Measurements from ENCODE around the gene GALNT13.

Gene GALNT13

DNA sequence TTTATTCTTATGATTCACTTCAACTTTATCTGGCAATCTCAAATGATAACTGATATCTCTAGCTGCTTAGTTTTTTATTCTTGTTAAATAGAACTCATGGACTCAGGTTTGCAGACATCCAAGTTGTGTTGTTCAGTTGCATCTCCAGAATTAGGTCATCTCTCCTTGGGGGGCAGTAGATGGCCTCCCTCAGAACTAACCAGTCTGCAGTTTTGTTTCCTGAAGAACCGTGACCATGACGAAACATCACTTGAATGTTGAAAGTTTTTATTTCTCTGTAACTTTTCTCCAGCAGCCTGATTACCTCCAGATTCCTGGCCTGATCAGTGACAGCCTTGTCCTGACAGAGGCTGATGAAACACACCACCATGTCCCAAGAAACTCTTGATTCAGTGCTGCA is 321.5 kb downstream of the GALNT13 start:
- no peak overlapping the region for H2AFZ ChIP-seq (ENCODE audit: low read depth, low read length, severe bottlenecking)
- no peaks in the 10 kb centered on the region for H3K9me2 ChIP-seq (replicated peaks; ENCODE audit: insufficient read depth, low read length)
- H3F3A ChIP-seq (ENCODE audit: insufficient read depth) = no peaks in the 10 kb centered on the region
- H3K9ac ChIP-seq (ENCODE audit: low read length) = no peak overlapping the region
- H3K4me3 ChIP-seq (ENCODE audit: insufficient read depth, low read length, poor library complexity, severe bottlenecking) = no peak overlapping the region
- H3K79me2 ChIP-seq (ENCODE audit: insufficient read depth, low read length) = no peaks in the 10 kb centered on the region
- no peak overlapping the region for H3K4me2 ChIP-seq (ENCODE audit: low read depth, low read length, poor library complexity, severe bottlenecking)
- H3K27ac ChIP-seq (ENCODE audit: low read depth, low read length) = no peak overlapping the region
- no peaks in the 10 kb centered on the region for H4K20me1 ChIP-seq (ENCODE audit: low read depth, low read length)
- H3K36me3 ChIP-seq (ENCODE audit: low read length) = no peaks in the 10 kb centered on the region
- no peaks in the 10 kb centered on the region for H3K27me3 ChIP-seq (ENCODE audit: low read length)
- no peaks in the 10 kb centered on the region for H3K9me3 ChIP-seq (ENCODE audit: insufficient read depth, low read length)
- TF ChIP-seq EZH2phosphoT487 (conservative IDR thresholded peaks at IDR 0.05; ENCODE audit: low read length) = no peak
- TF ChIP-seq, protein P1, sequence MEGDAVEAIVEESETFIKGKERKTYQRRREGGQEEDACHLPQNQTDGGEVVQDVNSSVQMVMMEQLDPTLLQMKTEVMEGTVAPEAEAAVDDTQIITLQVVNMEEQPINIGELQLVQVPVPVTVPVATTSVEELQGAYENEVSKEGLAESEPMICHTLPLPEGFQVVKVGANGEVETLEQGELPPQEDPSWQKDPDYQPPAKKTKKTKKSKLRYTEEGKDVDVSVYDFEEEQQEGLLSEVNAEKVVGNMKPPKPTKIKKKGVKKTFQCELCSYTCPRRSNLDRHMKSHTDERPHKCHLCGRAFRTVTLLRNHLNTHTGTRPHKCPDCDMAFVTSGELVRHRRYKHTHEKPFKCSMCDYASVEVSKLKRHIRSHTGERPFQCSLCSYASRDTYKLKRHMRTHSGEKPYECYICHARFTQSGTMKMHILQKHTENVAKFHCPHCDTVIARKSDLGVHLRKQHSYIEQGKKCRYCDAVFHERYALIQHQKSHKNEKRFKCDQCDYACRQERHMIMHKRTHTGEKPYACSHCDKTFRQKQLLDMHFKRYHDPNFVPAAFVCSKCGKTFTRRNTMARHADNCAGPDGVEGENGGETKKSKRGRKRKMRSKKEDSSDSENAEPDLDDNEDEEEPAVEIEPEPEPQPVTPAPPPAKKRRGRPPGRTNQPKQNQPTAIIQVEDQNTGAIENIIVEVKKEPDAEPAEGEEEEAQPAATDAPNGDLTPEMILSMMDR (IDR thresholded peaks at IDR 0.05; ENCODE audit: insufficient read depth, low read length, poor library complexity, severe bottlenecking) = no peak

DNA sequence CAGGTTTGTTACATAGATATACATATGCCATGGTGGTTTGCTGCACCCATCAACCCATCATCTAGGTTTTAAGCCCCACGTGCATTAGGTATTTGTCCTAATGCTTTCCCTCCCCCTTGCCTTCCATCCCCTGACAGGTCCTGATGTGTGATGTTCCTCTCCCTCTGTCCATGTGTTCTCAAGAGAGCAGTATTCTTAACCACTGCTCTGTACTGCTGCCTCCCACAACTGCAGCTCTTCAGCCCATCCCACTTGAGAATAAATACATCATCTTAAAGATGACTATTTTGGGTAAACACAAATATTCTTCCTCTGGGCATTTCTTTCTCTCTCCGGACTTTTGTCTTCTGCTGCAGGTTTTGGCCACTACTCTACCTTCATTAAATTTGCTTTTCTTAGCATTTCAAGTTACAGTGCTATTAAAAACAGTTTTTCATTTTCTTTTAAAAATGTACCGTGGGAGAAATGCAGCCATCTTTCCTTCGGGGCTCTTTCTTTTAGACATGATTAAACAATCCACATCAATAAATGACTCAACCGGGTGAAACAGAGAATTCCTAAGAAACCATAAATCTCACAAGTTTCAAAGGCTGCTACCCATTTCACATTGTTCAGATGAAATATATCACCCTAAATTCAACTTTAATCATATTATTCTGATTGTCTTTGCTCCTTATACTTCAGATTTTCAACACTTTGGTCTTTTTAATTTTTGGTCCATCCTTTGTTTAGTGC is 323.4 kb downstream of the GALNT13 start:
- H2AFZ ChIP-seq (ENCODE audit: low read depth, low read length, severe bottlenecking) = no peak overlapping the region
- no peaks in the 10 kb centered on the region for H4K20me1 ChIP-seq (ENCODE audit: low read depth, low read length)
- no peaks in the 10 kb centered on the region for H3K27me3 ChIP-seq (ENCODE audit: low read length)
- H3K9me2 ChIP-seq (replicated peaks; ENCODE audit: insufficient read depth, low read length) = no peaks in the 10 kb centered on the region
- H3K27ac ChIP-seq (ENCODE audit: low read depth, low read length) = no peak overlapping the region
- no peaks in the 10 kb centered on the region for H3F3A ChIP-seq (ENCODE audit: insufficient read depth)
- H3K36me3 ChIP-seq (ENCODE audit: low read length) = no peaks in the 10 kb centered on the region
- no peaks in the 10 kb centered on the region for H3K79me2 ChIP-seq (ENCODE audit: insufficient read depth, low read length)
- no peak for TF ChIP-seq EZH2phosphoT487 (conservative IDR thresholded peaks at IDR 0.05; ENCODE audit: low read length)
- TF ChIP-seq, protein P1 (IDR thresholded peaks at IDR 0.05; ENCODE audit: insufficient read depth, low read length, poor library complexity, severe bottlenecking) = no peak
- no peak overlapping the region for H3K9ac ChIP-seq (ENCODE audit: low read length)
- H3K9me3 ChIP-seq (ENCODE audit: insufficient read depth, low read length) = no peaks in the 10 kb centered on the region
- no peak overlapping the region for H3K4me3 ChIP-seq (ENCODE audit: insufficient read depth, low read length, poor library complexity, severe bottlenecking)
- H3K4me2 ChIP-seq (ENCODE audit: low read depth, low read length, poor library complexity, severe bottlenecking) = no peak overlapping the region

DNA sequence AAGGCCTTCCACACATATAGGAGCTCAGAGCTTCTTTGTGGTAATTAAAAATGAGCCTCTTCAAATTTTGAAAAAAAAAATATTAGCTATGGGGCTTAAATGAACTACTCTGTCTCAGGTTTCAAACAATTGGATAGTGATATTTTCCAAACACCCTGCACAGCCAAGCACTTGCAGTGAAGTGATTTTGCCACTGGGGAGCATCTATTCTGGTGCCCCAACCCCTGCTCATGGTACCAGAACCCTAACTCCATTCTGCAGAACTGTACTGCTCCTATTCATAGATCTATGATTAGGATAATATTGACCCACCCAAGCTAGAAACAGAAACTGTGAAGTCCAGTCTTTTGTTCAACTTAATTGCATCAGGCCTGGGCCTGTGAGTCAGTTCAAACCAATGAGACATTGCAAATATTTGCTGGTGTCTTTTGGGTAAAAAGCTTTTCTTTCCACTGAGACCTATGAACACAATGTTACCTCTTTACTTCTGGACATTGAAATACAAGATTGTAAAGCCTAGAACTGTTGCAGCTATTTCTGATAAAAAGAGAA is 324.0 kb downstream of the GALNT13 start:
- Histone ChIP-seq H3K9me3 (ENCODE audit: insufficient read depth, low read length) (no peaks in the 10 kb centered on the region), H4K20me1 (ENCODE audit: low read depth, low read length) (no peaks in the 10 kb centered on the region), H3K79me2 (ENCODE audit: insufficient read depth, low read length) (no peaks in the 10 kb centered on the region), H3K4me3 (ENCODE audit: insufficient read depth, low read length, poor library complexity, severe bottlenecking) (no peak overlapping the region), H3K4me2 (ENCODE audit: low read depth, low read length, poor library complexity, severe bottlenecking) (no peak overlapping the region), H3K9ac (ENCODE audit: low read length) (no peak overlapping the region), H2AFZ (ENCODE audit: low read depth, low read length, severe bottlenecking) (no peak overlapping the region), H3K27ac (ENCODE audit: low read depth, low read length) (no peak overlapping the region), H3K9me2 (replicated peaks; ENCODE audit: insufficient read depth, low read length) (no peaks in the 10 kb centered on the region), H3K27me3 (ENCODE audit: low read length) (no peaks in the 10 kb centered on the region), H3K36me3 (ENCODE audit: low read length) (no peaks in the 10 kb centered on the region), H3F3A (ENCODE audit: insufficient read depth) (no peaks in the 10 kb centered on the region)
- TF ChIP-seq, protein P1 (IDR thresholded peaks at IDR 0.05; ENCODE audit: insufficient read depth, low read length, poor library complexity, severe bottlenecking) = no peak
- no peak for TF ChIP-seq EZH2phosphoT487 (conservative IDR thresholded peaks at IDR 0.05; ENCODE audit: low read length)

Measured in SU-DHL-6 (cell line).